Activated naive CD4-positive, alpha-beta T cell treated with anti-CD3 and anti-CD28 coated beads for 36 hours (primary cell): Measurements from ENCODE around the gene USP53. TPM values are rescaled to one million over a fixed set of nuclear protein-coding genes. Genes with fewer than 3 reads are reported as not detected.

Experiments
- CTCF ChIA-PET: fragments of 350-600 bp; sonication (Branson Sonifier 250); formaldehyde crosslinking; loops from one replicate; lab custom pipeline; 2021; ENCODE audit warnings: antibody characterized with exemption; lab: Charles Lee
- DNase-seq: peaks from one replicate; pipeline ENCODE4 v3.0.0-alpha.2; 2020
- H3K27ac Mint-ChIP-seq: one replicate; pipeline ENCODE4 v1.8.0; 2021; ENCODE audit warnings: mild to moderate bottlenecking, mixed read lengths
- H3K27me3 Mint-ChIP-seq: one replicate; pipeline ENCODE4 v1.8.0; 2021; ENCODE audit warnings: low read depth, mixed read lengths
- H3K36me3 Mint-ChIP-seq: one replicate; pipeline ENCODE4 v1.8.0; 2021; ENCODE audit warnings: low read depth, mixed read lengths
- H3K4me1 Mint-ChIP-seq: one replicate; pipeline ENCODE4 v1.8.0; 2021; ENCODE audit warnings: low read depth, mixed read lengths
- H3K4me3 Mint-ChIP-seq: one replicate; pipeline ENCODE4 v1.8.0; 2021; ENCODE audit warnings: mild to moderate bottlenecking, moderate library complexity, mixed read lengths
- H3K9me3 Mint-ChIP-seq: one replicate; pipeline ENCODE4 v1.8.0; 2021; ENCODE audit warnings: mixed read lengths
- intact Hi-C: fragments of 100-400 bp; cut with micrococcal nuclease; formaldehyde crosslinking; loops from one replicate; pipeline ENCODE4 v1.15.1; 2023
- total RNA-seq, 2 experiments: library from RNA; stranded (reverse); gene quantifications; one replicate each; pipeline ENCODE4 v1.2.3, GENCODE V29; 2021

Gene USP53
- total RNA-seq, 2 experiments from 2014 or later, result 8.6 to 9.3 TPM

DNA sequence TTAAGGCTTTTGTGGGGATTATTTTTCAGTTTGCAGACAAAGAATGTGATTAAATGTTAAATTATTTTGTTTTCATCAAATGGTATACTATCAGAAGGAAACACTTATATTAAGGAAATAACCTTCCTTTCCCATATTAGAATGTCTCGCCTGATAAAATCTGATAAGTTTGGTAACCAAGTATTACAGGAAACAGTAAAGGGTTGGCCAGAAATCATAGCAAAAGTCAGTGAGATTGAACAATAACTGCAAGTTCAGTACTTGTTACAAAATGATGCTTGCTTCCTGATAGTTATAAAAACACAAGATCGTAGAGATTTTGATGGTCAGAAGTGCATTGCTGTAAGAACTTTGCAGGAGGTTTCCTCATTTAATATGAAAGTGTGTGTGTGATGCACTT is 68.9 kb downstream of the USP53 start:
- Mint-ChIP-seq H3K27ac (no peak overlapping the region), H3K36me3 (peaks cover 9% of the 10 kb centered on the region), H3K4me3 (no peak overlapping the region), H3K27me3 (no peaks in the 10 kb centered on the region), H3K9me3 (no peaks in the 10 kb centered on the region), H3K4me1 (peaks cover 20% of the 10 kb centered on the region)
- intact Hi-C loops, result no loop called here
- DNase-seq, result no peak
- CTCF ChIA-PET, result no interaction called here

DNA sequence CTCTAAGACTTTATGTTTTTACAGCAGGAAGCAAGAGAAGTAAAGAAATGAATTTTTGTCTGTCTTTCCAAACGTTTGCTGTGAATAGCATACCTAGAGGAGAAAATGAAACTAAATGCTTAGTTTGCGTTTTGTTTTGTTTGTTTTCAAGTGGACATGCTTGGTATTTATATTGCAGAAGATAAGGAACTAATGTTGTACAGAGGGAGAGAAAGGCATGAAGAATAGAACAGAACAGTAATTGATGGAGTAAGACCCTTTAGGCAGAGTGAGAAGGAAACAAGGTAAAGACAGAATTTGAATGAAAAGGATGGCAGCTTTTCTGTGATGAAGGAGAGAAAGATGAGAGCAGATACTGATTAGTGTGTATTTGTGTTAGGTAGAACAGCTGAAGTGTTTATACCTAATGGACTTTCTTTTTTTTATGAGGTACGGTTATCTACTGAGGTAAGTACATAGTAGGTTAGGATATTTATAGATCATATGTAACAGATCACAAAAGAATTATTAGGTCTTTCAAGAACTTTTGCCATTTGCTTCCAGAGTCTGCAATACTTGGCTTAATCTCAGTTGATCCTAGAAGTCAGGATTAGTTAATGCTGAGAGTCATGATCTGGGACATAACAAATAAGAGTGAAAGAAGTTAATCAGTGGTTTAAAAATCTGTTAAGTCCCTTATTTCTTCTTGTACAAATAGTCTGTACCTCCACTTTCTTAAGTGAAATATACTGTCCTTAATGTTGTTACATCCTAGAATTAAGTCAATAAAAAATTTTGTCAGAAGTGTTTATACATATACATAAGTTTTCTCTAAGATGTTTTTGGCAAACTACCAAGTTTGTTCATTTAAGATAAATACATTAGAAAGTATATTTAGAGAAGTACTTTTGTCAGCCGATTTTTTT is 72.6 kb downstream of the USP53 start:
- intact Hi-C loops, result loop anchor here (2.0 to 5.0 kb wide), 2 partner anchors 46 to 183 kb away; no protein-coding TSS in a partner anchor
- H3K4me3 Mint-ChIP-seq, result peak overlapping the region; percentile 44
- DNase-seq, result no peak
- H3K27ac Mint-ChIP-seq, result no peak overlapping the region
- peaks cover 5% of the 10 kb centered on the region for H3K36me3 Mint-ChIP-seq
- H3K27me3 Mint-ChIP-seq, result no peaks in the 10 kb centered on the region
- H3K4me1 Mint-ChIP-seq, result peaks cover 18% of the 10 kb centered on the region
- CTCF ChIA-PET, result no interaction called here
- no peaks in the 10 kb centered on the region for H3K9me3 Mint-ChIP-seq

DNA sequence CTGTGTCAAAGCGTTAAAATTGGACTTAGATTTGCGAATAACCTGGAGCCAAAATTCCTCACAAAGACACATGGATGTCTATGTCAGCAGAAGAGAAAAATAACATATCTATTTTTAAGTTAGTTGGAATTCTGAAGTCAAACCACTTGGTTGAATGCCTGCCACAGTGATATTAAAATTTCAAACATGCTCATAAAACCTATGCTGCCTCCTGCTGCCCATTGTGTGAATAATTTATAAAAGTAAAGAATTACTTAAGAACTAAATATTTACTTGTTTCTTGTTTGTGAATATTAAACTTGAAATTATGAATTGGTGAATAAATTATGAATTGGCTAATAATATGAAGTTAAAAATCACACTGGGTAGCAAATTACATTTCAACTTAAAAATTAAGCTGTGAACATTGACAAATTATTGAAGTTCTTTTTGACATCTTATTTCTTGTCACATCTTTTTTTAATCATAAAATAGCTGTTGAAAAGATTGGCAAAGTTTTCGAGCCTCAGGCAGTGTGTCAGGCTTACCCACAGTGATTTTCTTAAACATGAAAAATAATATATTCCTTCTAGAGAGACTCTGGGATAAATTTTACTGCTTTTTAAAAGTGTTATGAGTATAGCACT is 74.0 kb downstream of the USP53 start:
- DNase-seq, result peak; percentile 52
- Mint-ChIP-seq H3K27ac (no peak overlapping the region), H3K4me1 (peaks cover 11% of the 10 kb centered on the region), H3K27me3 (no peaks in the 10 kb centered on the region), H3K4me3 (no peak overlapping the region), H3K36me3 (no peaks in the 10 kb centered on the region), H3K9me3 (no peaks in the 10 kb centered on the region)
- intact Hi-C loops, result loop anchor here (1.0 to 5.0 kb wide), 5 partner anchors 74 to 304 kb away; partner anchors contain the start of gene USP53
- CTCF ChIA-PET, result interaction anchor here (0.7 to 1.1 kb wide), 7 partner anchors 11 to 247 kb away, joined by 3 to 17 read pairs (median 4); a partner anchor contains a TSS

DNA sequence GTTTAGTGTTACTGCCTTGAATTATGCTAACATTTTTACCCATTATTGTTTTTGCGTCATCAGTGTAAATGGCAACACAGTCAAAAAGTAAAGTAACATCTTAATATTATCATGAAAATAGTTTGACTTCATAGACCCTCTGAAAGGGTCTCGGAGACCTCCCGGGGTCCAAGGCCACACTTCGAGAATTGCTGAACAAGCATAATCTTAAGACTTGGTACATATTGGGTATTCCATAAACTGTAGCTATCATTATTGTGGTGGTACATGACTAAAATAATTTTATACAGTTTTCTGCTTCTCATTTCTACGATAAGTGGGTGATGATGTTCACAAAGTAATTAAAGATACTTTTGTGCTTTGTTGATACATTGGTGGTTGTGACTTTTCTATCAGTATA is 76.8 kb downstream of the USP53 start:
- peaks cover 8% of the 10 kb centered on the region for H3K4me1 Mint-ChIP-seq
- intact Hi-C loops, result loop anchor here (5.0 kb wide), 1 partner anchor 187 kb away; no protein-coding TSS in a partner anchor
- DNase-seq, result no peak
- no peaks in the 10 kb centered on the region for H3K9me3 Mint-ChIP-seq
- H3K27me3 Mint-ChIP-seq, result no peaks in the 10 kb centered on the region
- no peak overlapping the region for H3K4me3 Mint-ChIP-seq
- H3K36me3 Mint-ChIP-seq, result no peaks in the 10 kb centered on the region
- CTCF ChIA-PET, result interaction anchor here (0.9 to 6.0 kb wide), 2 partner anchors 250 to 306 kb away, joined by 3 to 56 read pairs; no protein-coding TSS in a partner anchor
- H3K27ac Mint-ChIP-seq, result no peak overlapping the region

DNA sequence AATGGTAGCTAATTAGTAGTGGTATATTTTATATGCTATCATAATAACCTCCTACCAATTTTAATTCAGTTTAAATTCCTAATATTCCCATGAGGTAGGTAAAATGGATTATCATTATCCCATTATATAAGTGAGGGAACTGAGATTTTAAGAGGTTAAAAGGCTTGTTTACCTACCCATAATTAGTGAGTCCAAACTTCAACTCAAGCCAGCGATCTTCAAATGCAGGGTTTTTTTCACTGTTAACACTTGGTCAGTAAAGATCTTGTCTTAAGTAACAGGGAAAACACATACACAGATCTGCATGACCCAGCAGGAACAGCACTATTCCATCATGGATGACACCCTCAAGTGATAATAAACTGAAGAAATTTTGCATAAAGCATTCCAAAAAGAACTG is 78.1 kb downstream of the USP53 start:
- intact Hi-C loops, result loop anchor here (10.0 kb wide), 1 partner anchor 516 kb away; no protein-coding TSS in a partner anchor
- Mint-ChIP-seq H3K9me3 (no peaks in the 10 kb centered on the region), H3K4me3 (no peak overlapping the region), H3K4me1 (no peaks in the 10 kb centered on the region), H3K27me3 (no peaks in the 10 kb centered on the region), H3K36me3 (no peaks in the 10 kb centered on the region), H3K27ac (no peak overlapping the region)
- CTCF ChIA-PET, result interaction anchor here (0.9 to 6.0 kb wide), 4 partner anchors 9 to 307 kb away, joined by 3 to 56 read pairs (median 4); no protein-coding TSS in a partner anchor
- DNase-seq, result no peak

DNA sequence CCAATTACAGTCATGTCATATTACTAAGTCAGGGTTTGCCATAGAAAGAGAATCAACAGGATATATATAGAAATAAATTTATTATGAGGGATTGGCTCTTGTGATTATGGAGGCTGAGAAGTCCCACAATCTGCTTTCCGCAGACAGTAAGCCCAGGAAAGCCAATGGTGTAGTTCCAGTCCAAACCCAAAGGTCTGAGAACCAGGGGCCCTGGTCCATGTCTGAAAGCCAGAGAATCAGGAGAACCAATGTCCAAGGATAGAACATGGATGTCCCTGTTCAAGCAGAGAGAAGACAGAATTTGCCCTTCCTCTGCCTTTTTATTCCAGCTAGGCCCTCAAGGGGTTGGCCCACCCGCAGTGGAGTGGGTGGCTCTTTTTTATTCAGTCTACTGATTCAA is 83.8 kb downstream of the USP53 start:
- CTCF ChIA-PET, result interaction anchor here (0.6 to 1.7 kb wide), 2 partner anchors 120 to 256 kb away, joined by 3 to 5 read pairs; no protein-coding TSS in a partner anchor
- H3K36me3 Mint-ChIP-seq, result peaks cover 30% of the 10 kb centered on the region
- intact Hi-C loops, result loop anchor here (10.0 kb wide), 1 partner anchor 522 kb away; no protein-coding TSS in a partner anchor

DNA sequence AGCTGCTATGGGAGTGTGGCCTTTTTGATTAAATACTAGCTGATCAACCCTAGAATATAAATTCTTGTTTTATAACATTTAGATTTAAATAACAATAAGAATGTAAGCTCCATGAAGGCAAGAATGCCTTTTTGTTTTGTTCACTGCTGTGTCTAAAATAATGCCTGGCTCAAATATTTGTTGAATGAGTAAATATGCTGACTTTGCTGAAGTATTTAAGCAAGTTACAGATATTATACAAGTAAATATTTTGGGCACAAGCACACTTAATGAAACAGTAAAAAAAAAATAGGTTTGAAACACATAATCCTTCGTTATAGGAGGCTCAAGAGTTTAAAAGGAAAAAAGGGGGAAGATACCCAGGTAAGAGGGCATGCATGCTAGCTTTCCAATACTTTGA is 85.3 kb downstream of the USP53 start:
- Mint-ChIP-seq H3K4me3 (no peak overlapping the region), H3K27me3 (no peaks in the 10 kb centered on the region), H3K4me1 (peaks cover 25% of the 10 kb centered on the region), H3K9me3 (peaks cover 5% of the 10 kb centered on the region), H3K36me3 (peaks cover 30% of the 10 kb centered on the region), H3K27ac (peak overlapping the region; percentile 53)
- intact Hi-C loops, result loop anchor here (10.0 kb wide), 1 partner anchor 523 kb away; no protein-coding TSS in a partner anchor
- no peak for DNase-seq
- CTCF ChIA-PET, result interaction anchor here (0.7 to 4.0 kb wide), 5 partner anchors 9 to 257 kb away, joined by 3 to 32 read pairs (median 3); no protein-coding TSS in a partner anchor

More for the DNA sequence above, 83.8 kb downstream of the USP53 start:
- H3K27me3 Mint-ChIP-seq, result no peaks in the 10 kb centered on the region
- H3K4me1 Mint-ChIP-seq, result peaks cover 20% of the 10 kb centered on the region
- no peak overlapping the region for H3K4me3 Mint-ChIP-seq
- peaks cover 5% of the 10 kb centered on the region for H3K9me3 Mint-ChIP-seq
- DNase-seq, result no peak
- H3K27ac Mint-ChIP-seq, result peak overlapping the region; percentile 43

DNA sequence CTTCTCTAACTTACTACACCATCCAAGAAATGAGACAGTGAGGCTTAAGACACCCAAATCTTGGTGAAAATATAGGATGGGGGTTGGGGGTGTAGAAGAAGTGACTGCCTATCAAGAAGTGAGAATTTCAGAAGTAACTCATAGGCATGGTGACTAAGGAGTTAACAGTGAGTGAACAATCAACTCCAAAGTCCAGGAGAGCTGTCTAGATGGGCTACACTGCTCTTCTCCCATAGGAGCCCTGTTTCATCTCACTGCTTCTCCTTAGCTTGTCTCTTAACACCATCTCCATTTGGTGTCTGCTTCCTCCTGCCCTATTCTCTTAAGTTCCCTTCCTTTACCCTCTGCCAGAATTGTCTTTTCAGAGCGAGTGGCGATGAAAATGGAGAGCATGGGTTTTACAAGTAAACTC is 86.8 kb downstream of the USP53 start:
- intact Hi-C loops, result loop anchor here (10.0 kb wide), 1 partner anchor 524 kb away; no protein-coding TSS in a partner anchor
- no peaks in the 10 kb centered on the region for H3K27me3 Mint-ChIP-seq
- H3K4me1 Mint-ChIP-seq, result peaks cover 25% of the 10 kb centered on the region
- CTCF ChIA-PET, result interaction anchor here (0.6 to 4.0 kb wide), 6 partner anchors 8 to 258 kb away, joined by 3 to 32 read pairs (median 4); partner anchors contain the start of gene USP53
- H3K27ac Mint-ChIP-seq, result peak overlapping the region; percentile 95
- no peak for DNase-seq
- H3K9me3 Mint-ChIP-seq, result peaks cover 5% of the 10 kb centered on the region
- peaks cover 30% of the 10 kb centered on the region for H3K36me3 Mint-ChIP-seq
- peak overlapping the region; percentile 97 for H3K4me3 Mint-ChIP-seq

DNA sequence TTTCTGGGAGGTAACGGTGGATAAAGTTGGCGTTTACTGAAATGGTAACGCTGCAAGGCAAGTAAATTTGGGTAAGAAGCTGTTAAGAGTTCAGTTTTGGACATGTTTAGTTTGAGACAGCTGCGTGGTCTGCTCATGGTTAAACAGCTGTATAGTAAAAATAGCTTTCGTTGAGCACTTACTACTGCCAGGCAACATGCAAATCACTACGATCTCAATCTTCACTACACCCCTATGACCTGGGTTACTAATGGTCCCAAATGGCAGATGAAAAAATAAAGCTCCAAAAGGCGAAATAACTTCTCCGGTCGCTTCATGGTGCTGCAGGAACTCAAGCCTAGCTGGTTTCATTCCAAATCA is 87.2 kb downstream of the USP53 start:
- H3K36me3 Mint-ChIP-seq, result peaks cover 30% of the 10 kb centered on the region
- H3K4me3 Mint-ChIP-seq, result peak overlapping the region; percentile 97
- peak overlapping the region; percentile 95 for H3K27ac Mint-ChIP-seq
- H3K27me3 Mint-ChIP-seq, result no peaks in the 10 kb centered on the region
- CTCF ChIA-PET, result interaction anchor here (0.6 to 4.0 kb wide), 7 partner anchors 9 to 259 kb away, joined by 3 to 32 read pairs (median 4); partner anchors contain the start of gene USP53
- peaks cover 5% of the 10 kb centered on the region for H3K9me3 Mint-ChIP-seq
- intact Hi-C loops, result loop anchor here (1.0 to 10.0 kb wide), 10 partner anchors 61 to 1021 kb away; partner anchors contain the start of genes MAD2L1, SEC24D and USP53
- H3K4me1 Mint-ChIP-seq, result peaks cover 25% of the 10 kb centered on the region
- DNase-seq, result no peak

DNA sequence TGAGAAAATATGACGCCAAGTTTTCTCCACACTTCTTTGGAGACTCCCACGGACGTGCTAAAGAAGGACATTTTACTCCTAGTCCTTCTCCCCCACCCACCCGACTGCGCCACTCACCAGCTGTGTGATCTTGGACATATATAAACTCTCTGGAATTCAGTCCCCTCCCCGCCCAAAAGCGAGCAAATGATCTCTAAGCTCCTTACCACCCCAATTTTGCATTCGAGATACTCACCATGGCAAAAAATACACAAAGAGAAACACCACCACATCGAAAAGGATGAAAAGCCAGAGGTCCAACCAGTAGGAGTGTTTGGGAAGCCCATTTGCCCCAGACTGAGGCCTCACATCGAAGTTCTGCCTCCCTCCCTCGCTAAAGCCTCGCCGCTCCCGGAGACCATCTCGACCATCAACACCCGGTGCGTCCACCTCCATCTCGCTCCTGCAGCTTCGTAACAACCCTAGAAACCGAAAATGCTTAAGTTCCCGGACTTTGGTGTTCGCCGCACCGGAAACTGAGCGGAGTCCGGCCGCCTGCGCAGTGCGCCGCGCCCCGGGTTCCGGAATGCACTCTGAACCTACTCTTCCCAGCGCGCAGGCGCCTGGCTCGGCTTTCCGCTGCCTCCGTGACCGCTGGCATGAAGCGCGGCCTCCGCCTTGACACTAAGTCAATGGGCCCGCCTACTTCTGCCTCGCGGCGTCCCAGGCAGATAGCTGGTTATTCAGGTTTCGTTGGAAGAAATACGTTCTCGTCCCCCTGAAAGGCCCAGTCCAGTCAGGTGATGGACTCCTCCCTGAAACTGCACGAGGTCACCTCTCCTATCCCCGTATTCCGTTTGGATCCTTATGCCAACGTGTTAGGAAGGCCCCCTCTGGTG is 87.8 kb downstream of the USP53 start:
- DNase-seq, result peak; percentile 92
- intact Hi-C loops, result loop anchor here (1.0 to 5.0 kb wide), 9 partner anchors 62 to 1022 kb away; partner anchors contain the start of genes MAD2L1, SEC24D and USP53
- peak overlapping the region; percentile 95 for H3K27ac Mint-ChIP-seq
- CTCF ChIA-PET, result interaction anchor here (0.7 to 4.0 kb wide), 7 partner anchors 9 to 259 kb away, joined by 3 to 32 read pairs (median 4); partner anchors contain the start of gene USP53
- H3K36me3 Mint-ChIP-seq, result peaks cover 30% of the 10 kb centered on the region
- H3K9me3 Mint-ChIP-seq, result peaks cover 5% of the 10 kb centered on the region
- peak overlapping the region; percentile 97 for H3K4me3 Mint-ChIP-seq
- no peaks in the 10 kb centered on the region for H3K27me3 Mint-ChIP-seq
- H3K4me1 Mint-ChIP-seq, result peaks cover 25% of the 10 kb centered on the region
